Uterus (tissue), 4 donors: ENCODE measurements around the gene COL11A1. TPM values are rescaled to one million over a fixed set of nuclear protein-coding genes. Genes with fewer than 3 reads are reported as not detected.

ENCODE experiments used
- DNase-seq, 2 donors: peaks; one replicate each; pipeline ENCODE4 v3.0.0-alpha.2; 2019 to 2020
- H3K27ac ChIP-seq, 2 donors: fragments of 200-600 bp; sonication (generic); 1 replicate in 1 of 2; 2 replicates in 1 of 2; pipeline ENCODE4 v1.5.1; 2016 to 2018
- H3K27me3 ChIP-seq, 2 donors: fragments of 200-600 bp; sonication (generic); one replicate each; pipeline ENCODE4 v1.5.1; 2018 to 2019; ENCODE audit warnings: control low read depth in 1 of 2
- H3K36me3 ChIP-seq, 2 donors: fragments of 200-600 bp; sonication (generic); one replicate each; pipeline ENCODE4 v1.5.1; 2019; ENCODE audit warnings: control low read depth in 1 of 2
- H3K4me1 ChIP-seq, 2 donors: fragments of 200-600 bp; sonication (generic); one replicate each; pipeline ENCODE4 v1.5.1; 2018 to 2019; ENCODE audit warnings: control low read depth in 1 of 2
- H3K4me3 ChIP-seq, 2 donors: fragments of 200-600 bp; sonication (generic); 1 replicate in 1 of 2; 2 replicates in 1 of 2; pipeline ENCODE4 v1.5.1; 2018 to 2019; ENCODE audit warnings: mild to moderate bottlenecking in 1 of 2
- H3K9me3 ChIP-seq, 2 donors: fragments of 200-600 bp; sonication (generic); one replicate each; pipeline ENCODE4 v1.5.1; 2019; ENCODE audit warnings: control low read depth in 1 of 2
- POLR2A ChIP-seq, 2 donors: fragments of 450-650 bp; IDR thresholded peaks; one replicate each; pipeline ENCODE4 v1.6.1; 2016; ENCODE audit warnings: antibody characterized with exemption in 2 of 2, mild to moderate bottlenecking in 1 of 2, moderate library complexity in 1 of 2
- intact Hi-C: fragments of 100-400 bp; cut with DNase I; formaldehyde crosslinking; loops from one replicate; pipeline ENCODE4 v1.15.1; 2023; ENCODE audit warnings: low total_unique reads
- total RNA-seq, 4 donors: library from RNA; depleted of rRNA in 3 of 4; stranded (reverse); fragments of >200 nt in 3 of 4; gene quantifications; one replicate each; pipeline versions ENCODE4 v1.1.0 to v1.2.4, GENCODE V29; 2014 to 2023
- TF ChIP-seq, protein P1 (sequence below), 4 experiments: fragments of 200-600 bp in 2 of 4; fragments of 450-650 bp in 2 of 4; sonication (generic) in 2 of 4; IDR thresholded peaks; one replicate each; pipeline ENCODE4 v1.5.1; 2016 to 2019; ENCODE audit warnings: antibody characterized with exemption in 4 of 4, mild to moderate bottlenecking in 2 of 4, moderate library complexity in 1 of 4
- donor health status: DM: yes; HTN: yes; CAD: no.

Gene COL11A1
- total RNA-seq, 4 donors from 2014 or later = 0.76 to 30.1 TPM; not detected in 2

DNA sequence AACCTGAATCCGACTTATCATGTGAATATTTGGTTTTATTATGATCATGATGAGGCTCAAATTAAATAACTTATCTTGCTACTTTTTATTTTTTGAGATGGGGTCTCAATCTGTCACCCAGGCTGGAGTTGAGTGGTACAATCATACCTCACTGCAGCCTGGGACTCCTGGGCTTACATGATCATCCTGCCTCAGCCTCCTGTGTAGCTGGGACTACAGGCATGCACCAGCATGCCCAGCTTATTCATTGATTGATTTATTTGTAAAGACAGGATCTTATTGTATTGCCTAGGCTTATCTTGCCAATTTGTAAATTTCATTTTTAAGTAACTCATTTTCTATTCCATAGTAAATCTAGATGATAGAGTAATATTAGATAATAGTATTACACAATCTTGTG is 84.3 kb downstream of the COL11A1 start:
- H3K27me3 ChIP-seq = no peaks in the 10 kb centered on the region
- no peaks in the 10 kb centered on the region for H3K36me3 ChIP-seq
- no peak overlapping the region for H3K27ac ChIP-seq
- TF ChIP-seq, protein P1, sequence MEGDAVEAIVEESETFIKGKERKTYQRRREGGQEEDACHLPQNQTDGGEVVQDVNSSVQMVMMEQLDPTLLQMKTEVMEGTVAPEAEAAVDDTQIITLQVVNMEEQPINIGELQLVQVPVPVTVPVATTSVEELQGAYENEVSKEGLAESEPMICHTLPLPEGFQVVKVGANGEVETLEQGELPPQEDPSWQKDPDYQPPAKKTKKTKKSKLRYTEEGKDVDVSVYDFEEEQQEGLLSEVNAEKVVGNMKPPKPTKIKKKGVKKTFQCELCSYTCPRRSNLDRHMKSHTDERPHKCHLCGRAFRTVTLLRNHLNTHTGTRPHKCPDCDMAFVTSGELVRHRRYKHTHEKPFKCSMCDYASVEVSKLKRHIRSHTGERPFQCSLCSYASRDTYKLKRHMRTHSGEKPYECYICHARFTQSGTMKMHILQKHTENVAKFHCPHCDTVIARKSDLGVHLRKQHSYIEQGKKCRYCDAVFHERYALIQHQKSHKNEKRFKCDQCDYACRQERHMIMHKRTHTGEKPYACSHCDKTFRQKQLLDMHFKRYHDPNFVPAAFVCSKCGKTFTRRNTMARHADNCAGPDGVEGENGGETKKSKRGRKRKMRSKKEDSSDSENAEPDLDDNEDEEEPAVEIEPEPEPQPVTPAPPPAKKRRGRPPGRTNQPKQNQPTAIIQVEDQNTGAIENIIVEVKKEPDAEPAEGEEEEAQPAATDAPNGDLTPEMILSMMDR (IDR thresholded peaks at IDR 0.05) = no peak
- TF ChIP-seq POLR2A (IDR thresholded peaks at IDR 0.05) = no peak
- H3K9me3 ChIP-seq = no peaks in the 10 kb centered on the region
- no peak for DNase-seq
- intact Hi-C loops = no loop called here
- no peaks in the 10 kb centered on the region for H3K4me1 ChIP-seq
- no peak overlapping the region for H3K4me3 ChIP-seq

DNA sequence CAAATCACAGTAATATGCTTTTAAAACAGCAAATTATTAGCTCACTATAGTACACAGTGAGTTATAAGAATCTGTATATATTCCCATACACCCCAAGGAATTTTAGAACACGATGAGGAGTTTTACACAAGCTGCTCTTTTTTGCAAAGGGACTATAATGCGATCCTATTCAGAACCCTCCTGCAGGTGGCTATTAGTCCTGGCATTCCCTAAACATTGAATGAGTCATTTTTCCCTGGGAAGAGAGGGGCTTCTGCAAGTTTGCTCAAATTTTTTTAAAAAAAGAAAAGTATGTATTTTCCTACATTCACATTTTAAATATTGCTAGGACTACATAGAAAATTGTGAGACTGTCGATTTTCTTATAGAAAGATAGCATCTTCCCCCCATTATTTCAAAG is 106.3 kb downstream of the COL11A1 start:
- TF ChIP-seq, protein P1 (IDR thresholded peaks at IDR 0.05) = no peak
- no peak for TF ChIP-seq POLR2A (IDR thresholded peaks at IDR 0.05)

DNA sequence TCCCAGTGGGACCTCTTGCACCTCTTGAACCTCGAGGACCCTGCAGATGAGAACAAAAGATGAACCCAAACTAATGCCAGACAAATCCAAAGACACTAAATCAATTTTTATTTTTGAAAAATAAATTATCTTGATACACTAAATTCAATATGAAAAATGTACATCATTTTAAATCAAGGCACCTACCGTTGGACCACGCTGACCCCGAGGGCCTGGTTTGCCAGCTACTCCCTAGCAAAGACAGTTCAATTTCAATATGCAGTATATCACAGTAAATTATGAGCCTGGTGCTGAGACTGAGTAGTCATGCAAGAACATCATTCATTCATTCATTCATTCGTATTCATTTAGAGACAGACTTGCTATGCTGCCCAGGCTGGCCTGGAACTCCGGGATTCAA is 129.4 kb downstream of the COL11A1 start:
- no peaks in the 10 kb centered on the region for H3K36me3 ChIP-seq
- no peak for DNase-seq
- no peak for TF ChIP-seq POLR2A (IDR thresholded peaks at IDR 0.05)
- TF ChIP-seq, protein P1 (IDR thresholded peaks at IDR 0.05) = no peak
- no peaks in the 10 kb centered on the region for H3K4me1 ChIP-seq
- intact Hi-C loops = no loop called here
- H3K27ac ChIP-seq = no peak overlapping the region
- no peak overlapping the region for H3K4me3 ChIP-seq
- no peaks in the 10 kb centered on the region for H3K27me3 ChIP-seq
- H3K9me3 ChIP-seq = no peaks in the 10 kb centered on the region

More for the DNA sequence above, 106.3 kb downstream of the COL11A1 start:
- no peak for DNase-seq
- Histone ChIP-seq H3K36me3 (no peaks in the 10 kb centered on the region), H3K9me3 (no peaks in the 10 kb centered on the region), H3K27me3 (no peaks in the 10 kb centered on the region), H3K27ac (no peak overlapping the region), H3K4me3 (no peak overlapping the region), H3K4me1 (no peaks in the 10 kb centered on the region)
- intact Hi-C loops = no loop called here

DNA sequence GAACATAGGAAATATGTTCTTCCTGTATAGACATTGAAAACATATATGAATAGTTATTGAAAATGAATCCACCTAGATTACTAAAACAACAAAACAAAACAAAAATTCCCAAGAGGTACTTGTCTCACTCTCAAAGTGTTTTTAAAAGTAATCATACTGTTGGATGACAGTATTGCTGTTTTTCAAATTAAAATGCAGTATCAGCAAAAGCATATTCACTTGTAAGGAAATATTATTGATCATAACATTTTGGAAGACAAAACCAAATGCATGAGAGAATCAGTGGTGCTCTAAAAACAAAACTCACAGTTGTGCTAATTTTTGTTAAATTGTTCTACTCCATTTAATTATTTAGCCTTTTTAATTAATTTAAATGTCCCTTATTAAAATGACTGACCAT is 131.0 kb downstream of the COL11A1 start:
- no peak for TF ChIP-seq POLR2A (IDR thresholded peaks at IDR 0.05)
- TF ChIP-seq, protein P1 (IDR thresholded peaks at IDR 0.05) = no peak
- no peaks in the 10 kb centered on the region for H3K27me3 ChIP-seq
- no peak for DNase-seq
- intact Hi-C loops = no loop called here
- H3K9me3 ChIP-seq = no peaks in the 10 kb centered on the region
- no peaks in the 10 kb centered on the region for H3K4me1 ChIP-seq
- H3K27ac ChIP-seq = no peak overlapping the region
- H3K36me3 ChIP-seq = no peaks in the 10 kb centered on the region
- no peak overlapping the region for H3K4me3 ChIP-seq

DNA sequence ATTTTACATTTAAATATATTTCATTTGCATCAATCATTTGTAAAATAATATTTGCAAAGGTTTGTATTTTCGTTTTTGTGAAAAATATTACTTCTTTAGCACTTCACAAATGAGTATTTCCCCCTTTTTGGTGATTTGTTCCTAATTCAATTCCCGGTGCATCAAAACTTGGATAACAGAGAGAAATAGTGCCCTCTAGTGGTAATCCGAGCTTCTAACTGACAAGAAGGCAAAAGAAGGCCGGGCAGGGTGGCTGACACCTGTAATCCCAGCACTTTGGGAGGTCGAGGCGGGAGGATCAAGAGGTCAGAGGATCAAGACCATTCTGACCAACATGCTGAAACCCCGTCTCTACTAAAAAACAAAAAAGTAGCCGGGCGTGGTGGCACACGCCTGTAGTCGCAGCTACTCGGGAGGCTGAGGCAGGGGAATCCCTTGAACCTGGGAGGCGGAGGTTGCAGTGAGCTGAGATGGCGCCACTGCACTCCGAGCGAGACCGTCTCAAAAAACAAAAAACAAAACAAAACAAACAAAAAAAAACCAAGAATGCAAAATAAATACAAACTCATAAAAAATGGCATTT is 137.7 kb downstream of the COL11A1 start:
- H3K27ac ChIP-seq = no peak overlapping the region
- intact Hi-C loops = no loop called here
- no peaks in the 10 kb centered on the region for H3K27me3 ChIP-seq
- no peaks in the 10 kb centered on the region for H3K9me3 ChIP-seq
- no peak overlapping the region for H3K4me3 ChIP-seq
- TF ChIP-seq, protein P1 (IDR thresholded peaks at IDR 0.05) = peak in 1 of 4 experiments; percentile 31
- no peak for TF ChIP-seq POLR2A (IDR thresholded peaks at IDR 0.05)
- no peaks in the 10 kb centered on the region for H3K36me3 ChIP-seq
- DNase-seq = no peak
- H3K4me1 ChIP-seq = no peaks in the 10 kb centered on the region
